H1 (cell line): ENCODE data around the gene ZRANB3. TPM values are rescaled to one million over a fixed set of nuclear protein-coding genes. Genes with fewer than 3 reads are reported as not detected.

ENCODE experiments used
- CTCF ChIA-PET: fragments of 300-600 bp; sonication (Branson Sonifier 250); formaldehyde crosslinking; loops from one replicate; lab custom pipeline; 2021; ENCODE audit not compliant: partially characterized antibody; lab: Charles Lee
- POLR2A ChIA-PET: fragments of 300-600 bp; sonication (Branson Sonifier 250); formaldehyde crosslinking; loops from one replicate; lab custom pipeline; 2021; ENCODE audit warnings: inconsistent platforms; ENCODE audit not compliant: partially characterized antibody; lab: Charles Lee
- DNase-seq, 2 experiments: peaks; one replicate each; pipeline versions ENCODE4 v3.0.0 to v3.0.0-alpha.2; 2010 to 2022; ENCODE audit warnings: low spot score in 2 of 2, low read depth in 1 of 2, mixed read lengths in 1 of 2
- FAIRE-seq: peaks from 2 replicates; lab custom pipeline; 2011; peaks lifted over from hg19 to GRCh38; lab: Jason Lieb, UNC
- H2AFZ ChIP-seq: 2 replicates; pipeline ENCODE4 v1.8.1; 2012; ENCODE audit warnings: low read length, inconsistent platforms
- H2AK5ac ChIP-seq: 2 replicates; pipeline ENCODE4 v1.6.1; 2013; ENCODE audit warnings: low read depth, low read length
- H2BK120ac ChIP-seq: replicated peaks from 2 replicates; pipeline ENCODE3; 2013; ENCODE audit warnings: low read depth, low read length, inconsistent platforms
- H2BK12ac ChIP-seq: 2 replicates; pipeline ENCODE4 v1.6.1; 2013; ENCODE audit warnings: low read depth, low read length
- H2BK15ac ChIP-seq: 2 replicates; pipeline ENCODE4 v1.6.1; 2013; ENCODE audit warnings: low read length
- H2BK20ac ChIP-seq: 2 replicates; pipeline ENCODE4 v1.6.1; 2013; ENCODE audit warnings: low read length
- H2BK5ac ChIP-seq: 2 replicates; pipeline ENCODE4 v1.6.1; 2013; ENCODE audit warnings: low read depth, low read length
- H3K14ac ChIP-seq: 2 replicates; pipeline ENCODE4 v1.6.1; 2013; ENCODE audit warnings: inconsistent platforms; ENCODE audit not compliant: insufficient read length
- H3K18ac ChIP-seq: 2 replicates; pipeline ENCODE4 v1.6.1; 2013; ENCODE audit warnings: low read length; ENCODE audit errors: extremely low read depth
- H3K23ac ChIP-seq: 2 replicates; pipeline ENCODE4 v1.6.1; 2013; ENCODE audit warnings: inconsistent platforms; ENCODE audit not compliant: insufficient read length
- H3K23me2 ChIP-seq: 2 replicates; pipeline ENCODE4 v1.6.1; 2013; ENCODE audit warnings: low read depth, low read length
- H3K27ac ChIP-seq: 2 replicates; pipeline ENCODE4 v1.6.1; 2011; ENCODE audit warnings: low read depth, low read length, inconsistent platforms
- H3K27me3 ChIP-seq, 4 experiments: replicated peaks in 1 of 4; 1 replicate in 1 of 4; 2 replicates in 3 of 4; pipeline versions ENCODE4 v1.6.1 to v1.8.1; 2011 to 2013; ENCODE audit warnings: low read length in 3 of 4, mild to moderate bottlenecking in 3 of 4, inconsistent platforms in 2 of 4, mixed read lengths in 2 of 4, moderate library complexity in 1 of 4; ENCODE audit not compliant: control insufficient read depth in 3 of 4, insufficient read depth in 3 of 4; ENCODE audit errors: extremely low read depth in 1 of 4
- H3K36me3 ChIP-seq, 4 experiments: 2 replicates each; pipeline versions ENCODE4 v1.6.1 to v1.8.1; 2011 to 2013; ENCODE audit warnings: mild to moderate bottlenecking in 4 of 4, low read length in 3 of 4, moderate library complexity in 2 of 4, control low read depth in 1 of 4, inconsistent platforms in 1 of 4; ENCODE audit not compliant: insufficient read depth in 4 of 4, control insufficient read depth in 2 of 4
- H3K4ac ChIP-seq: replicated peaks from 2 replicates; pipeline ENCODE3; 2013; ENCODE audit warnings: low read length, low read depth, mixed read lengths, inconsistent platforms; ENCODE audit not compliant: insufficient read length
- H3K4me1 ChIP-seq, 4 experiments: replicated peaks in 1 of 4; 1 replicate in 1 of 4; 2 replicates in 3 of 4; pipeline versions ENCODE4 v1.6.1 to v1.8.1; 2011 to 2013; ENCODE audit warnings: low read length in 3 of 4, inconsistent platforms in 2 of 4, mixed read lengths in 1 of 4; ENCODE audit not compliant: insufficient read depth in 4 of 4, control insufficient read depth in 3 of 4
- H3K4me2 ChIP-seq, 2 experiments: 2 replicates each; pipeline versions ENCODE4 v1.6.1 to v1.8.1; 2011 to 2013; ENCODE audit warnings: low read depth in 2 of 2, low read length in 2 of 2, control low read depth in 1 of 2, inconsistent platforms in 1 of 2, mild to moderate bottlenecking in 1 of 2; ENCODE audit not compliant: insufficient read depth in 1 of 2
- H3K4me3 ChIP-seq, 4 experiments: fragments of 200-600, 300-600 bp in 1 of 4; sonication (generic), shearing (Covaris generic), sonication (Bioruptor Twin) in 1 of 4; 2 replicates each; pipeline versions ENCODE4 v1.5.1 to v1.8.1; 2011 to 2016; ENCODE audit warnings: low read length in 4 of 4, low read depth in 3 of 4, control low read depth in 2 of 4, inconsistent platforms in 2 of 4, mild to moderate bottlenecking in 2 of 4, mixed read lengths in 1 of 4, moderate library complexity in 1 of 4; ENCODE audit not compliant: insufficient read depth in 2 of 4; ENCODE audit errors: extremely low read depth in 1 of 4
- H3K56ac ChIP-seq: replicated peaks from 2 replicates; pipeline ENCODE3; 2013; ENCODE audit warnings: low read depth, mild to moderate bottlenecking, mixed read lengths, low read length, inconsistent platforms; ENCODE audit not compliant: insufficient read length
- H3K79me1 ChIP-seq: 2 replicates; pipeline ENCODE4 v1.6.1; 2013; ENCODE audit warnings: low read depth, low read length, control low read depth
- H3K79me2 ChIP-seq, 2 experiments: 2 replicates each; pipeline versions ENCODE4 v1.6.1 to v1.8.1; 2012 to 2013; ENCODE audit warnings: low read length in 2 of 2, mild to moderate bottlenecking in 2 of 2, inconsistent platforms in 1 of 2; ENCODE audit not compliant: insufficient read depth in 2 of 2, control insufficient read depth in 1 of 2
- H3K9ac ChIP-seq, 4 experiments: replicated peaks in 1 of 4; 1 replicate in 1 of 4; 2 replicates in 3 of 4; pipeline versions ENCODE4 v1.6.1 to v1.8.1; 2011 to 2013; ENCODE audit warnings: low read depth in 3 of 4, low read length in 3 of 4, control low read depth in 2 of 4, mild to moderate bottlenecking in 2 of 4, moderate library complexity in 2 of 4, inconsistent platforms in 1 of 4; ENCODE audit errors: extremely low read depth in 1 of 4
- H3K9me3 ChIP-seq, 2 experiments: 2 replicates each; pipeline versions ENCODE4 v1.6.1 to v1.8.1; 2012 to 2013; ENCODE audit warnings: mild to moderate bottlenecking in 2 of 2, moderate library complexity in 2 of 2, control low read depth in 1 of 2, inconsistent platforms in 1 of 2, low read depth in 1 of 2, low read length in 1 of 2, mixed read lengths in 1 of 2; ENCODE audit not compliant: insufficient read depth in 2 of 2
- H4K20me1 ChIP-seq, 2 experiments: replicated peaks in 1 of 2; 2 replicates each; pipeline versions ENCODE3 to v1.8.1; 2011 to 2013; ENCODE audit warnings: inconsistent platforms in 2 of 2, low read length in 2 of 2, mild to moderate bottlenecking in 1 of 2; ENCODE audit not compliant: insufficient read depth in 2 of 2, control insufficient read depth in 1 of 2
- H4K5ac ChIP-seq: 2 replicates; pipeline ENCODE4 v1.6.1; 2013; ENCODE audit warnings: low read length, low read depth, mixed read lengths, inconsistent platforms; ENCODE audit not compliant: insufficient read length
- H4K8ac ChIP-seq: 2 replicates; pipeline ENCODE4 v1.8.0; 2013; ENCODE audit warnings: mild to moderate bottlenecking, moderate library complexity, low read length, inconsistent platforms; ENCODE audit not compliant: insufficient read depth; ENCODE audit errors: extremely low read depth
- H4K91ac ChIP-seq: replicated peaks from 2 replicates; pipeline ENCODE3; 2013; ENCODE audit warnings: low read length, mixed read lengths, inconsistent platforms; ENCODE audit not compliant: insufficient read length
- CHD7 ChIP-seq: fragments of 300-600 bp; sonication (generic); IDR thresholded peaks from 2 replicates; pipeline ENCODE4 v1.7.1; 2012; ENCODE audit warnings: low read length, moderate library complexity, mild to moderate bottlenecking, inconsistent platforms; ENCODE audit not compliant: insufficient replicate concordance
- WGBS, 2 experiments: shearing (Covaris generic) in 1 of 2; methylation state at CpG; one replicate each; pipeline versions ENCODE4 v1.1.6 to v1.1.7; 2013 to 2015; ENCODE audit warnings: low lambda C conversion rate in 2 of 2, mixed read lengths in 2 of 2, inconsistent platforms in 1 of 2, low coverage in 1 of 2, missing lambda C conversion rate in 1 of 2; ENCODE audit not compliant: insufficient replicate concordance in 2 of 2, insufficient coverage in 1 of 2, insufficient read length in 1 of 2; ENCODE audit errors: extremely low coverage in 1 of 2, missing lambda C conversion rate in 1 of 2; 5-methylcytosine and 5-hydroxymethylcytosine counted together
- polyA plus RNA-seq, 7 experiments: library from polyadenylated mRNA; depleted of rRNA in 3 of 7; stranded (reverse) in 5 of 7; unstranded in 2 of 7; fragments of >200 nt in 5 of 7; fragments of 200-250 nt in 2 of 7; gene quantifications; 1 replicate in 5 of 7; 2 replicates in 1 of 7; 4 replicates in 1 of 7; pipeline versions ENCODE4 v1.2.1 to v1.2.3, GENCODE V29; 2011 to 2013; ENCODE audit warnings: missing spikeins in 2 of 7, mixed read lengths in 2 of 7
- total RNA-seq: library from RNA; stranded (reverse); fragmentation: NEBNext Ultra II Directional; extraction: Animal tissue kit (Norgen Biotek cat#: 25700); gene quantifications from 2 replicates; pipeline ENCODE4 v1.2.1, GENCODE V29; 2021

Gene ZRANB3
- total and polyA plus RNA-seq, 2 of the 8 experiments (the other 6 are each of a cell fraction or from before 2014, with no cell fraction given), result 4.5 to 19.3 TPM

DNA sequence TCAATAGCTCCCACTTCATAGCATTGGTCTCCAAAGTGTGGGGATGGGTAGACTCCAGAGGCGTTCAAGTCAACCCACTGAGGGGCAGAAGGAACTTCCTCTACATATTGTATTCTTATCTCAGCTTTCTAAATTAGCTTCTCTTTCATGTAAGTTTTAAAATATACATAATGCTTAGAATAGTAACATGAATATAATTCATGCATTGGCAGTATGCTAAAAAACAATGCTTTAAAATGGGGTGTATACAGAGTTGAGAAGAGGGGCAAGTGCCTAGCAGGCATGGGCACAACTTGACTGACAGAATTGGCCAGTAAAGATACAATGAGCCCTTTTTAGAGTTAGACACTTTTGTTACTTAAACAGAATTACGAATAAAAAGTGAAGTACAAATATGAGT is 212.2 kb downstream of the ZRANB3 start:
- CTCF ChIA-PET, result no interaction called here
- FAIRE-seq, result no peak
- no peak overlapping the region for H2BK120ac ChIP-seq
- H3K27me3 ChIP-seq, result no peaks in the 10 kb centered on the region
- no peak overlapping the region for H3K14ac ChIP-seq
- H3K79me2 ChIP-seq, result no peaks in the 10 kb centered on the region
- no peak overlapping the region for H3K56ac ChIP-seq
- H2BK5ac ChIP-seq, result no peak overlapping the region
- no peak overlapping the region for H4K8ac ChIP-seq
- H3K4ac ChIP-seq, result no peak overlapping the region
- no peak overlapping the region for H4K5ac ChIP-seq
- no peak overlapping the region for H2AK5ac ChIP-seq
- no peaks in the 10 kb centered on the region for H3K4me1 ChIP-seq
- no peaks in the 10 kb centered on the region; a peak in 1 of 8 replicates for H3K36me3 ChIP-seq
- WGBS, 2 experiments, result 82% methylated on average over 2 of the region's 2 CpGs; no CpG with 5 or more reads in 1 of the 2 experiments
- H2AFZ ChIP-seq, result no peak overlapping the region
- H3K23ac ChIP-seq, result no peak overlapping the region
- no peak overlapping the region for H3K4me2 ChIP-seq
- no peaks in the 10 kb centered on the region for H3K23me2 ChIP-seq
- no peak overlapping the region for H4K91ac ChIP-seq
- H2BK15ac ChIP-seq, result no peak overlapping the region
- no peak overlapping the region for H2BK12ac ChIP-seq
- H3K79me1 ChIP-seq, result no peaks in the 10 kb centered on the region
- POLR2A ChIA-PET, result no interaction called here
- H3K4me3 ChIP-seq, result no peak overlapping the region
- no peak overlapping the region for H3K9ac ChIP-seq
- no peak overlapping the region for H2BK20ac ChIP-seq
- DNase-seq, result no peak
- H4K20me1 ChIP-seq, result no peaks in the 10 kb centered on the region
- H3K9me3 ChIP-seq, result no peaks in the 10 kb centered on the region
- H3K27ac ChIP-seq, result no peak overlapping the region
- H3K18ac ChIP-seq, result no peak overlapping the region
- TF ChIP-seq CHD7, result no peak
